Measurements from ENCODE around the gene CDH4.

The CDH4 gene

GRCh38 chr20:61494763-61495575 is 242.9 kb downstream of the CDH4 start:
- no peak for DNase-seq (ENCODE audit: low spot score)

- no peak for DNase-seq (ENCODE audit: low spot score)
Observed at GRCh38 chr20:61497029-61497627, 245.1 kb downstream of the CDH4 start.

GRCh38 chr20:61499859-61500554 is 247.9 kb downstream of the CDH4 start:
- peak; percentile 76 for DNase-seq (ENCODE audit: low spot score)

- no peak for DNase-seq (ENCODE audit: low spot score)
Observed at GRCh38 chr20:61500791-61501321, 248.8 kb downstream of the CDH4 start.

- no peak for DNase-seq (ENCODE audit: low spot score)
Observed at GRCh38 chr20:61502433-61502832, 250.4 kb downstream of the CDH4 start.

- no peak for DNase-seq (ENCODE audit: low spot score)
Observed at GRCh38 chr20:61503106-61503505, 251.0 kb downstream of the CDH4 start.

GRCh38 chr20:61505508-61505907 is 253.4 kb downstream of the CDH4 start:
- no peak for DNase-seq (ENCODE audit: low spot score)

GRCh38 chr20:61507778-61508177 is 255.7 kb downstream of the CDH4 start:
- DNase-seq (ENCODE audit: low spot score): no peak

GRCh38 chr20:61508301-61509096 is 256.4 kb downstream of the CDH4 start:
- DNase-seq (ENCODE audit: low spot score): no peak

GRCh38 chr20:61510778-61511330 is 258.8 kb downstream of the CDH4 start:
- no peak for DNase-seq (ENCODE audit: low spot score)

GRCh38 chr20:61512475-61512874 is 260.4 kb downstream of the CDH4 start:
- DNase-seq (ENCODE audit: low spot score): no peak

GRCh38 chr20:61513124-61514017 is 261.3 kb downstream of the CDH4 start:
- no peak for DNase-seq (ENCODE audit: low spot score)

- DNase-seq (ENCODE audit: low spot score): no peak
Observed at GRCh38 chr20:61514018-61514365, 261.9 kb downstream of the CDH4 start.

GRCh38 chr20:61514396-61514795 is 262.3 kb downstream of the CDH4 start:
- no peak for DNase-seq (ENCODE audit: low spot score)

GRCh38 chr20:61514805-61515505 is 262.9 kb downstream of the CDH4 start:
- DNase-seq (ENCODE audit: low spot score): no peak

GRCh38 chr20:61515922-61516321 is 263.9 kb downstream of the CDH4 start:
- no peak for DNase-seq (ENCODE audit: low spot score)

GRCh38 chr20:61516346-61517208 is 264.5 kb downstream of the CDH4 start:
- no peak for DNase-seq (ENCODE audit: low spot score)

- DNase-seq (ENCODE audit: low spot score): no peak
Observed at GRCh38 chr20:61517419-61517818, 265.4 kb downstream of the CDH4 start.

GRCh38 chr20:61518424-61518951 is 266.4 kb downstream of the CDH4 start:
- no peak for DNase-seq (ENCODE audit: low spot score)
